HAP-1 (cell line): ENCODE data around the gene NKX6-2.
A peak's percentile ranks its signal among the peaks of the same experiment; 100 is the strongest.

Source experiments
- DNase-seq, 2 experiments: peaks; one replicate each; pipeline ENCODE4 v3.0.0-alpha.2; 2016 to 2020; ENCODE audit warnings: low spot score in 2 of 2
- H3K27me3 ChIP-seq: fragments of 250-450 bp; sonication (Bioruptor Pico); 2 replicates; pipeline ENCODE4 v1.5.1; 2020; ENCODE audit warnings: low read depth, mild to moderate bottlenecking, moderate library complexity
- H3K36me3 ChIP-seq: fragments of 250-450 bp; sonication (Bioruptor Pico); replicated peaks from 2 replicates; pipeline ENCODE4 v1.5.1; 2020; ENCODE audit warnings: mild to moderate bottlenecking
- H3K4me1 ChIP-seq: fragments of 250-450 bp; sonication (Bioruptor Pico); 2 replicates; pipeline ENCODE4 v1.5.1; 2020; ENCODE audit warnings: mild to moderate bottlenecking
- H3K4me3 ChIP-seq: fragments of 250-450 bp; sonication (Bioruptor Pico); 2 replicates; pipeline ENCODE4 v1.5.1; 2020; ENCODE audit warnings: mild to moderate bottlenecking, moderate library complexity
- H3K9me3 ChIP-seq: fragments of 250-450 bp; sonication (Bioruptor Pico); 2 replicates; pipeline ENCODE4 v1.5.1; 2020; ENCODE audit warnings: mild to moderate bottlenecking, moderate library complexity
- in situ Hi-C: fragments of 300-500 bp; cut with MboI; formaldehyde crosslinking; loops from 3 replicates; pipeline ENCODE4 v1.14.3; 2020; ENCODE audit warnings: low sequenced_read_pairs, inconsistent platforms, mixed read lengths

NKX6-2 gene

GRCh38 chr10:132820056-132820455 lies 34.1 kb upstream of the NKX6-2 start:
- no peak for DNase-seq
- H3K27me3 ChIP-seq = no peaks in the 10 kb centered on the region
- no peaks in the 10 kb centered on the region for H3K4me1 ChIP-seq
- no peaks in the 10 kb centered on the region for H3K9me3 ChIP-seq
- in situ Hi-C loops = no loop called here
- H3K36me3 ChIP-seq = no peaks in the 10 kb centered on the region
- H3K4me3 ChIP-seq = no peak overlapping the region

- Histone ChIP-seq H3K9me3 (no peaks in the 10 kb centered on the region), H3K36me3 (no peaks in the 10 kb centered on the region), H3K4me3 (no peak overlapping the region), H3K4me1 (no peaks in the 10 kb centered on the region), H3K27me3 (no peaks in the 10 kb centered on the region)
- in situ Hi-C loops = no loop called here
- DNase-seq = peak in 1 of 2 experiments; percentile 4
These were observed 31.8 kb upstream of the NKX6-2 start for GRCh38 chr10:132817701-132818211.

GRCh38 chr10:132816718-132817117 lies 30.8 kb upstream of the NKX6-2 start:
- Histone ChIP-seq H3K36me3 (no peaks in the 10 kb centered on the region), H3K4me1 (no peaks in the 10 kb centered on the region)
- in situ Hi-C loops = no loop called here

GRCh38 chr10:132815168-132815857 lies 29.4 kb upstream of the NKX6-2 start:
- H3K36me3 ChIP-seq = no peaks in the 10 kb centered on the region
- in situ Hi-C loops = no loop called here
- no peak overlapping the region for H3K4me3 ChIP-seq
- no peak for DNase-seq
- no peaks in the 10 kb centered on the region for H3K4me1 ChIP-seq
- no peaks in the 10 kb centered on the region for H3K9me3 ChIP-seq
- no peaks in the 10 kb centered on the region for H3K27me3 ChIP-seq

More at GRCh38 chr10:132816718-132817117, 30.8 kb upstream of the NKX6-2 start:
- no peaks in the 10 kb centered on the region for H3K9me3 ChIP-seq
- no peaks in the 10 kb centered on the region for H3K27me3 ChIP-seq
- DNase-seq = no peak
- H3K4me3 ChIP-seq = no peak overlapping the region

- Histone ChIP-seq H3K4me1 (no peaks in the 10 kb centered on the region), H3K27me3 (no peaks in the 10 kb centered on the region), H3K36me3 (no peaks in the 10 kb centered on the region)
These were observed 28.5 kb upstream of the NKX6-2 start for GRCh38 chr10:132814469-132814856.

GRCh38 chr10:132813560-132814468 lies 27.9 kb upstream of the NKX6-2 start:
- Histone ChIP-seq H3K4me3 (no peak overlapping the region), H3K36me3 (no peaks in the 10 kb centered on the region), H3K27me3 (no peaks in the 10 kb centered on the region), H3K4me1 (no peaks in the 10 kb centered on the region), H3K9me3 (no peaks in the 10 kb centered on the region)
- in situ Hi-C loops = no loop called here
- peak in 1 of 2 experiments; percentile 3 for DNase-seq

More at GRCh38 chr10:132814469-132814856, 28.5 kb upstream of the NKX6-2 start:
- no peaks in the 10 kb centered on the region for H3K9me3 ChIP-seq
- peak in 1 of 2 experiments; percentile 4 for DNase-seq
- in situ Hi-C loops = no loop called here
- H3K4me3 ChIP-seq = no peak overlapping the region

GRCh38 chr10:132813001-132813401 lies 27.1 kb upstream of the NKX6-2 start:
- H3K4me1 ChIP-seq = no peaks in the 10 kb centered on the region
- peak in 1 of 2 experiments; percentile 5 for DNase-seq
- H3K36me3 ChIP-seq = no peaks in the 10 kb centered on the region
- in situ Hi-C loops = no loop called here
- no peaks in the 10 kb centered on the region for H3K9me3 ChIP-seq
- H3K27me3 ChIP-seq = no peaks in the 10 kb centered on the region
- H3K4me3 ChIP-seq = no peak overlapping the region

- in situ Hi-C loops = no loop called here
- Histone ChIP-seq H3K36me3 (no peaks in the 10 kb centered on the region), H3K4me3 (no peak overlapping the region), H3K9me3 (no peaks in the 10 kb centered on the region), H3K4me1 (no peaks in the 10 kb centered on the region), H3K27me3 (no peaks in the 10 kb centered on the region)
- peak in 1 of 2 experiments; percentile 6 for DNase-seq
These were observed 26.6 kb upstream of the NKX6-2 start for GRCh38 chr10:132812520-132812919.

GRCh38 chr10:132811891-132812481 lies 26.0 kb upstream of the NKX6-2 start:
- H3K27me3 ChIP-seq = no peaks in the 10 kb centered on the region
- H3K4me3 ChIP-seq = no peak overlapping the region
- H3K36me3 ChIP-seq = no peaks in the 10 kb centered on the region
- no peaks in the 10 kb centered on the region for H3K4me1 ChIP-seq
- in situ Hi-C loops = no loop called here
- H3K9me3 ChIP-seq = no peaks in the 10 kb centered on the region
- peak in 1 of 2 experiments; percentile 4 for DNase-seq

GRCh38 chr10:132810807-132811700 lies 25.1 kb upstream of the NKX6-2 start:
- Histone ChIP-seq H3K4me3 (no peak overlapping the region), H3K27me3 (no peaks in the 10 kb centered on the region), H3K9me3 (no peaks in the 10 kb centered on the region), H3K4me1 (no peaks in the 10 kb centered on the region), H3K36me3 (no peaks in the 10 kb centered on the region)
- in situ Hi-C loops = no loop called here
- DNase-seq = peak in 1 of 2 experiments; percentile 7

- in situ Hi-C loops = no loop called here
These were observed 24.3 kb upstream of the NKX6-2 start for GRCh38 chr10:132810141-132810806.

GRCh38 chr10:132809232-132810140 lies 23.5 kb upstream of the NKX6-2 start:
- Histone ChIP-seq H3K27me3 (no peaks in the 10 kb centered on the region), H3K36me3 (no peaks in the 10 kb centered on the region), H3K4me3 (no peak overlapping the region), H3K4me1 (no peaks in the 10 kb centered on the region), H3K9me3 (no peaks in the 10 kb centered on the region)
- peak in 1 of 2 experiments; percentile 5 for DNase-seq
- in situ Hi-C loops = no loop called here

More at GRCh38 chr10:132810141-132810806, 24.3 kb upstream of the NKX6-2 start:
- H3K27me3 ChIP-seq = no peaks in the 10 kb centered on the region
- H3K4me1 ChIP-seq = no peaks in the 10 kb centered on the region
- no peak overlapping the region for H3K4me3 ChIP-seq
- H3K9me3 ChIP-seq = no peaks in the 10 kb centered on the region
- no peaks in the 10 kb centered on the region for H3K36me3 ChIP-seq
- peak in 1 of 2 experiments; percentile 6 for DNase-seq
